ENCODE results near the gene SETDB1.

SETDB1 gene

GRCh38 chr1:150970808-150971582 lies 44.8 kb downstream of the SETDB1 start:
- peaks cover 40 to 53% (median 45%) of the 10 kb centered on the region in 10 experiments for H3K4me1 ChIP-seq
- peak overlapping the region in 7 of 10 experiments; percentile 79 to 94 (median 89); a peak in 8 of 20 replicates for H3K4me3 ChIP-seq
- peak overlapping the region in 10 of 11 experiments; percentile 7 to 100 (median 98); a peak in 15 of 22 replicates for H3K9ac ChIP-seq
- H3K9me3 ChIP-seq (replicated peaks in 1 of 11) = no peaks in the 10 kb centered on the region
- peaks cover 67 to 79% (median 77%) of the 10 kb centered on the region in 11 experiments for H4K20me1 ChIP-seq
- peak overlapping the region; percentile 94 to 100 (median 98); a peak in 21 of 22 replicates for H3K4me2 ChIP-seq
- H3K27me3 ChIP-seq = no peaks in the 10 kb centered on the region
- peaks cover 36 to 69% (median 58%) of the 10 kb centered on the region in 11 experiments for H3K36me3 ChIP-seq
- H3K27ac ChIP-seq = peak overlapping the region in 8 of 11 experiments; percentile 3 to 99 (median 66); a peak in 10 of 22 replicates
- TF ChIP-seq Cebpa-rat (IDR thresholded peaks at IDR 0.05) = no peak

- H4K20me1 ChIP-seq = peaks cover 64 to 71% (median 69%) of the 10 kb centered on the region in 11 experiments
- peak overlapping the region in 9 of 11 experiments; percentile 16 to 99 (median 97); a peak in 14 of 22 replicates for H3K27ac ChIP-seq
- peaks cover 28 to 61% (median 50%) of the 10 kb centered on the region in 11 experiments for H3K36me3 ChIP-seq
- no peaks in the 10 kb centered on the region for H3K27me3 ChIP-seq
- TF ChIP-seq Cebpa-rat (IDR thresholded peaks at IDR 0.05) = no peak
- H3K9ac ChIP-seq = peak overlapping the region; percentile 95 to 100 (median 98); a peak in 21 of 22 replicates
- peak overlapping the region; percentile 94 to 100 (median 98) for H3K4me2 ChIP-seq
- H3K9me3 ChIP-seq (replicated peaks in 1 of 11) = no peaks in the 10 kb centered on the region
- peaks cover 48 to 61% (median 53%) of the 10 kb centered on the region in 10 experiments for H3K4me1 ChIP-seq
- H3K4me3 ChIP-seq = peak overlapping the region in 9 of 10 experiments; percentile 79 to 96 (median 89); a peak in 17 of 20 replicates
Observed at GRCh38 chr1:150971583-150972416, 45.6 kb downstream of the SETDB1 start.

- Histone ChIP-seq H3K9ac (peak overlapping the region; percentile 95 to 100 (median 98)), H4K20me1 (peaks cover 58 to 64% (median 62%) of the 10 kb centered on the region in 11 experiments), H3K9me3 (replicated peaks in 1 of 11) (no peaks in the 10 kb centered on the region), H3K4me3 (peak overlapping the region; percentile 79 to 96 (median 89)), H3K27ac (peak overlapping the region; percentile 5 to 99 (median 97); a peak in 16 of 22 replicates), H3K4me1 (peaks cover 54 to 68% (median 60%) of the 10 kb centered on the region in 10 experiments), H3K27me3 (no peaks in the 10 kb centered on the region), H3K36me3 (peaks cover 22 to 54% (median 43%) of the 10 kb centered on the region in 11 experiments), H3K4me2 (peak overlapping the region; percentile 94 to 100 (median 98))
- no peak for TF ChIP-seq Cebpa-rat (IDR thresholded peaks at IDR 0.05)
Observed at GRCh38 chr1:150972417-150972940, 46.3 kb downstream of the SETDB1 start.

- Histone ChIP-seq H3K27me3 (no peaks in the 10 kb centered on the region), H3K9me3 (replicated peaks in 1 of 11) (no peaks in the 10 kb centered on the region), H3K4me1 (peaks cover 63 to 77% (median 69%) of the 10 kb centered on the region in 10 experiments), H3K4me3 (peak overlapping the region; percentile 79 to 96 (median 89)), H4K20me1 (peaks cover 49 to 56% (median 53%) of the 10 kb centered on the region in 11 experiments), H3K27ac (peak overlapping the region; percentile 93 to 99 (median 97)), H3K36me3 (peaks cover 13 to 46% (median 34%) of the 10 kb centered on the region in 11 experiments), H3K9ac (peak overlapping the region; percentile 95 to 100 (median 98)), H3K4me2 (peak overlapping the region; percentile 94 to 100 (median 98))
- TF ChIP-seq Cebpa-rat (IDR thresholded peaks at IDR 0.05) = no peak
Observed at GRCh38 chr1:150973258-150973835, 47.2 kb downstream of the SETDB1 start.

- no peak for TF ChIP-seq Cebpa-rat (IDR thresholded peaks at IDR 0.05)
- Histone ChIP-seq H3K27ac (peak overlapping the region; percentile 93 to 99 (median 97)), H3K4me1 (peaks cover 68 to 83% (median 75%) of the 10 kb centered on the region in 10 experiments), H3K27me3 (no peaks in the 10 kb centered on the region), H3K4me2 (peak overlapping the region; percentile 94 to 100 (median 98)), H3K36me3 (peaks cover 6 to 39% (median 28%) of the 10 kb centered on the region in 11 experiments; a peak in 21 of 22 replicates), H4K20me1 (peaks cover 43 to 49% (median 46%) of the 10 kb centered on the region in 11 experiments), H3K9me3 (replicated peaks in 1 of 11) (no peaks in the 10 kb centered on the region), H3K4me3 (peak overlapping the region; percentile 79 to 96 (median 89)), H3K9ac (peak overlapping the region; percentile 95 to 100 (median 98))
Observed at GRCh38 chr1:150973836-150974579, 47.8 kb downstream of the SETDB1 start.

GRCh38 chr1:150974580-150975478 lies 48.7 kb downstream of the SETDB1 start, which contains the start of gene CERS2:
Gene CERS2, minus strand, starts transcription at chr1:150974835. Its CDS starts 5,745 bp downstream, at chr1:150969090.
- peak within 1 kb of the TSS; percentile 93 to 99 (median 97) for H3K27ac ChIP-seq

More at GRCh38 chr1:150974580-150975478, 48.7 kb downstream of the SETDB1 start, which contains the start of gene CERS2:
- H3K4me2 ChIP-seq = peak within 1 kb of the TSS; percentile 94 to 100 (median 98)
- H3K4me3 ChIP-seq = peak within 1 kb of the TSS; percentile 79 to 96 (median 89)
- H3K36me3 ChIP-seq = peaks cover 0 to 31% (median 21%) of the 10 kb centered on the region in 11 experiments; a peak in 17 of 22 replicates
- peaks cover 35 to 41% (median 38%) of the 10 kb centered on the region in 11 experiments for H4K20me1 ChIP-seq
- TF ChIP-seq Cebpa-rat (IDR thresholded peaks at IDR 0.05) = no peak
- no peaks in the 10 kb centered on the region for H3K9me3 ChIP-seq (replicated peaks in 1 of 11)
- H3K4me1 ChIP-seq = peaks cover 72 to 83% (median 79%) of the 10 kb centered on the region in 10 experiments
- H3K27me3 ChIP-seq = no peaks in the 10 kb centered on the region
- peak within 1 kb of the TSS; percentile 95 to 100 (median 98) for H3K9ac ChIP-seq

All from BLaER1 treated with 17β-estradiol and CSF1 and Interleukin-3, amounts not matched to agents 10 nM and 100 nM (cell line).